ENCODE data around the gene TRAPPC3.

DNA sequence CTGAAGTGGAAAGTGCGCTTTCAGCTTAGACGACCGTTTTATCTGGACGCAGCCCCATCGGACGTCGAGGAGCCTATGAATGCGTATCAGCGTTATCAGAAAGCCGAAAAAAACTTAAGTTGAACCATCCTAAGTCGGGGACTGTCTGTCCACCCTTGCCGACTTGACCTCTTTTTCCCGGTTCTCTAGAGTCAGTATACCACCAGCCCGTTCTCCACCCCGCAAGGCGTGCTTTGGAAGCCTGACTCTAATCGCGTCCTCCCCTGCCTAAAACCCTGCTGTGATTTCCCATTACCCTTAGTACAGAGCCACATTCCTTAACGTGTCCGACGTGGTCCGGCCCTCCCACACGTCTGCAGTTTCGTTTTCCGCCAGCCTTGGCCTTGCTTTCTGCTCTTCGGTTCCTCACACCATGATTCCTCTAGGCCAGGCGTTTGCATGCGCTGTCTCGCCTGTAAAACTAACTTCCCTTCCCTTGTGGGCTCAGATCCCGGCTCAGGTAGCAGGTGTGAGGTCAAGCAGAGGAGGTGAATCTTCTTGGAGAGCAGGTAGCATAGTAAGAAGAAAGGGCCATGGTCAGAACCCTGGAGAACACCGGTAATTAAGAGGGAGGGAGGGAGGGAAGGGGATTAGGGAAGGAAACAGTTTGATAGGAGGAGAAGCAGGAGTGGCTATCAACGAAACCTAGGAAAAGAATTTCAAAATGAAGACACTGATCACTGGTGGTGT is 59.7 kb downstream of the TRAPPC3 start:
- TF ChIP-seq, protein P1, sequence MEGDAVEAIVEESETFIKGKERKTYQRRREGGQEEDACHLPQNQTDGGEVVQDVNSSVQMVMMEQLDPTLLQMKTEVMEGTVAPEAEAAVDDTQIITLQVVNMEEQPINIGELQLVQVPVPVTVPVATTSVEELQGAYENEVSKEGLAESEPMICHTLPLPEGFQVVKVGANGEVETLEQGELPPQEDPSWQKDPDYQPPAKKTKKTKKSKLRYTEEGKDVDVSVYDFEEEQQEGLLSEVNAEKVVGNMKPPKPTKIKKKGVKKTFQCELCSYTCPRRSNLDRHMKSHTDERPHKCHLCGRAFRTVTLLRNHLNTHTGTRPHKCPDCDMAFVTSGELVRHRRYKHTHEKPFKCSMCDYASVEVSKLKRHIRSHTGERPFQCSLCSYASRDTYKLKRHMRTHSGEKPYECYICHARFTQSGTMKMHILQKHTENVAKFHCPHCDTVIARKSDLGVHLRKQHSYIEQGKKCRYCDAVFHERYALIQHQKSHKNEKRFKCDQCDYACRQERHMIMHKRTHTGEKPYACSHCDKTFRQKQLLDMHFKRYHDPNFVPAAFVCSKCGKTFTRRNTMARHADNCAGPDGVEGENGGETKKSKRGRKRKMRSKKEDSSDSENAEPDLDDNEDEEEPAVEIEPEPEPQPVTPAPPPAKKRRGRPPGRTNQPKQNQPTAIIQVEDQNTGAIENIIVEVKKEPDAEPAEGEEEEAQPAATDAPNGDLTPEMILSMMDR (IDR thresholded peaks at IDR 0.05), result no peak
- TF ChIP-seq POLR2A (IDR thresholded peaks at IDR 0.05), result no peak
